Measurements from ENCODE around the gene FANK1. TPM values are rescaled to one million over a fixed set of nuclear protein-coding genes. Genes with fewer than 3 reads are reported as not detected.

Gene FANK1
- polyA plus RNA-seq, 1 of the 3 experiments (the other 2 are of a cell fraction), result 12.3 TPM

DNA sequence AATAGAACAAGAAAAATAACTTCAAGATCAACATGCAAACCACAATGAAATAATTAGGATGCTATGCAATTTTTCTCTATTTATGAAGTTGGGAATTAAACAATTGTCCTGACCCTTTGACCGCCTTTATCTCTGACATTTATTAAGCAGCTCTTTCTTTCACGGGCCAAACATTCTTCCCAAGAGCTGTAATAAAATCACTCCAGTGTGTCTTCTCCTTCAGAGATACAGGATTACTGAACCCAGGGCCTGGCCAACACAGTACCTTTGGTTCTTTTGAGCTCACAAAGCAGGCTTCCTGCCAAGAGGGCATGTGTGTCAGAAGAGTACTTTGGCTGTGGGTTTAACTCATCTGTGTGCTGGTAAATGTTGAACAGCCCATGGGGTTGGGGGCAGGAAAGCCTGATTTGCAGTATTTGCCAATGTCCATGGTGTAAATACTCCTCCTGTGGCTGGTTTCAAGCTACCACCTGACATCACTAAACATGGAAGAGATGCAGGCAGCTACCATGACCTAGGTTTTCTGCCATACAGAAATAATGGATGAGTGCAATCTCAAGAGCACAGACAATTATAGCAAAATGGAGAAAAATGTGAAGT lies 121.7 kb downstream of the FANK1 start:
- H3K27ac ChIP-seq (ENCODE audit: low read depth in 2 of 2, low read length in 1 of 2), result no peak overlapping the region; a peak in 1 of 4 replicates
- H3K4me1 ChIP-seq (ENCODE audit: control insufficient read depth in 1 of 2, insufficient read depth in 2 of 2, low read depth in 1 of 2, low read length in 1 of 2), result peaks cover 0 to 4% of the 10 kb centered on the region in 2 experiments; a peak in 3 of 4 replicates
- no peak overlapping the region for H2AFZ ChIP-seq (ENCODE audit: low read depth)
- H3F3A ChIP-seq (replicated peaks; ENCODE audit: insufficient read depth), result no peaks in the 10 kb centered on the region
- ChIA-PET CTCF (interaction anchor here (1.2 kb wide), 1 partner anchor 369 kb away, joined by 5 read pairs; no protein-coding TSS in a partner anchor), POLR2A (no interaction called here)
- H3K79me2 ChIP-seq (ENCODE audit: insufficient read depth), result no peaks in the 10 kb centered on the region
- no peak overlapping the region for H3K4me2 ChIP-seq
- peaks cover 0 to 5% of the 10 kb centered on the region in 2 experiments for H3K36me3 ChIP-seq (replicated peaks in 1 of 2; ENCODE audit: control insufficient read depth in 1 of 2, insufficient read depth in 2 of 2, low read length in 1 of 2)
- H4K20me1 ChIP-seq (ENCODE audit: insufficient read depth), result no peaks in the 10 kb centered on the region
- no peak for DNase-seq
- H3K9ac ChIP-seq, result no peak overlapping the region
- H3K4me3 ChIP-seq (ENCODE audit: low read depth in 2 of 2, low read length in 1 of 2), result no peak overlapping the region
- TF ChIP-seq MEF2A (IDR thresholded peaks at IDR 0.05; ENCODE audit: borderline replicate concordance, low read depth), result no peak
- no peak for TF ChIP-seq RXRA (IDR thresholded peaks at IDR 0.05; ENCODE audit: borderline replicate concordance, low read depth)
- TF ChIP-seq, protein P1, sequence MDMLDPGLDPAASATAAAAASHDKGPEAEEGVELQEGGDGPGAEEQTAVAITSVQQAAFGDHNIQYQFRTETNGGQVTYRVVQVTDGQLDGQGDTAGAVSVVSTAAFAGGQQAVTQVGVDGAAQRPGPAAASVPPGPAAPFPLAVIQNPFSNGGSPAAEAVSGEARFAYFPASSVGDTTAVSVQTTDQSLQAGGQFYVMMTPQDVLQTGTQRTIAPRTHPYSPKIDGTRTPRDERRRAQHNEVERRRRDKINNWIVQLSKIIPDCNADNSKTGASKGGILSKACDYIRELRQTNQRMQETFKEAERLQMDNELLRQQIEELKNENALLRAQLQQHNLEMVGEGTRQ (IDR thresholded peaks at IDR 0.05; ENCODE audit: borderline replicate concordance, low read depth, low read length), result no peak
- TF ChIP-seq GATA2 (CRISPR knock-in tag; IDR thresholded peaks at IDR 0.05), result no peak
- TF ChIP-seq EZH2phosphoT487 (IDR thresholded peaks at IDR 0.05; ENCODE audit: borderline replicate concordance, low read depth), result no peak
- TF ChIP-seq, protein P2, sequence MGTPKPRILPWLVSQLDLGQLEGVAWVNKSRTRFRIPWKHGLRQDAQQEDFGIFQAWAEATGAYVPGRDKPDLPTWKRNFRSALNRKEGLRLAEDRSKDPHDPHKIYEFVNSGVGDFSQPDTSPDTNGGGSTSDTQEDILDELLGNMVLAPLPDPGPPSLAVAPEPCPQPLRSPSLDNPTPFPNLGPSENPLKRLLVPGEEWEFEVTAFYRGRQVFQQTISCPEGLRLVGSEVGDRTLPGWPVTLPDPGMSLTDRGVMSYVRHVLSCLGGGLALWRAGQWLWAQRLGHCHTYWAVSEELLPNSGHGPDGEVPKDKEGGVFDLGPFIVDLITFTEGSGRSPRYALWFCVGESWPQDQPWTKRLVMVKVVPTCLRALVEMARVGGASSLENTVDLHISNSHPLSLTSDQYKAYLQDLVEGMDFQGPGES (IDR thresholded peaks at IDR 0.05; ENCODE audit: low read depth, low read length), result no peak
- TF ChIP-seq SIN3A (IDR thresholded peaks at IDR 0.05; ENCODE audit: borderline replicate concordance, low read depth, low read length), result no peak
- no peaks in the 10 kb centered on the region for H3K9me2 ChIP-seq
- H3K9me3 ChIP-seq, result no peaks in the 10 kb centered on the region
- H3K27me3 ChIP-seq (ENCODE audit: insufficient read depth), result no peaks in the 10 kb centered on the region
- WGBS (ENCODE audit: low lambda C conversion rate), result 68% methylated on average over 2 of the region's 2 CpGs

DNA sequence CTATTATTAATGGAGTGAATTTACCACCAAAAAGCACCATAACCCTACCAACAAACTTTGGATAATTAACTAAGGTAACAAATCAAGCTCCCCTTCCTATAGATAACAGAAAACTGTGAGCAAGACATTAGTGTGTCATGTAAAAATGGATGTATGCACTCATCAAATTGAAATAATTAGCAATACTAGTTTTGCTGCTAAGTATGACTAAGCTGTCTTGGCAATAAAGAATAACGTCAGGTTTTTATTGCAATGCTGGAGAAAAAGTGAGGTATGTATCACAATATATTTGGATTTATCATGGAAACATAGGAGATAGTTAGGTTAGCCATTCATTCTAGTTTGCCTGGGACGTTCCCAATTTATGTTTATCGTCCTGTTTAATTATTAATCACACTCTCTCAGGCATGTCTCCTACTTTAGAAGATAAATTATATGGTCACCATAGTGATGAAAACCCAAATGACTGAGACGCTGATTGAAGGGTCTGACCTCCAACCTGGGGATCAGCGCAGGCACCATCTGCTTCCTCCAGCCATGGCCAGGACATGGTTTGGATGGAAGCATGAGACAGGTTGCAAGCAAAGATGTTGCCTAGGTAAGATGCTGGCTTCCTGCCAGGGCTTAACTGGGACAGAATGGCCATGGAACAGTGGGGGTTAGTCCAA lies 125.6 kb downstream of the FANK1 start:
- no peaks in the 10 kb centered on the region for H3K27me3 ChIP-seq (ENCODE audit: insufficient read depth)
- H3K9me2 ChIP-seq, result no peaks in the 10 kb centered on the region
- TF ChIP-seq EZH2phosphoT487 (IDR thresholded peaks at IDR 0.05; ENCODE audit: borderline replicate concordance, low read depth) (no peak), MAX (IDR thresholded peaks at IDR 0.05; ENCODE audit: low read depth) (no peak)
- no peak overlapping the region for H2AFZ ChIP-seq (ENCODE audit: low read depth)
- ChIA-PET POLR2A (no interaction called here), CTCF (interaction anchor here (1.0 to 1.2 kb wide), 2 partner anchors 11 to 366 kb away, joined by 3 to 5 read pairs; partner anchors contain the start of gene ADAM12)
- peaks cover 0 to 2% of the 10 kb centered on the region in 2 experiments for H3K36me3 ChIP-seq (replicated peaks in 1 of 2; ENCODE audit: control insufficient read depth in 1 of 2, insufficient read depth in 2 of 2, low read length in 1 of 2)
- H3K79me2 ChIP-seq (ENCODE audit: insufficient read depth), result no peaks in the 10 kb centered on the region
- H3K4me1 ChIP-seq (ENCODE audit: control insufficient read depth in 1 of 2, insufficient read depth in 2 of 2, low read depth in 1 of 2, low read length in 1 of 2), result no peaks in the 10 kb centered on the region
- no peak overlapping the region for H3K4me3 ChIP-seq (ENCODE audit: low read depth in 2 of 2, low read length in 1 of 2)
- no peaks in the 10 kb centered on the region for H4K20me1 ChIP-seq (ENCODE audit: insufficient read depth)
- no peak overlapping the region for H3K4me2 ChIP-seq
- no peak overlapping the region for H3K27ac ChIP-seq (ENCODE audit: low read depth in 2 of 2, low read length in 1 of 2)
- DNase-seq, result no peak
- no peak overlapping the region for H3K9ac ChIP-seq
- 87% methylated on average over 5 of the region's 5 CpGs for WGBS (ENCODE audit: low lambda C conversion rate)
- no peaks in the 10 kb centered on the region for H3K9me3 ChIP-seq
- no peaks in the 10 kb centered on the region for H3F3A ChIP-seq (replicated peaks; ENCODE audit: insufficient read depth)

All from SK-N-SH (cell line).